ENCODE measurements around the gene RILPL1.
"Not testable (repeated sequence)": the region's sequence is repeated elsewhere in the genome, so short reads cannot be mapped to it uniquely, and the experiment has no call there.

RILPL1 gene, protein sequence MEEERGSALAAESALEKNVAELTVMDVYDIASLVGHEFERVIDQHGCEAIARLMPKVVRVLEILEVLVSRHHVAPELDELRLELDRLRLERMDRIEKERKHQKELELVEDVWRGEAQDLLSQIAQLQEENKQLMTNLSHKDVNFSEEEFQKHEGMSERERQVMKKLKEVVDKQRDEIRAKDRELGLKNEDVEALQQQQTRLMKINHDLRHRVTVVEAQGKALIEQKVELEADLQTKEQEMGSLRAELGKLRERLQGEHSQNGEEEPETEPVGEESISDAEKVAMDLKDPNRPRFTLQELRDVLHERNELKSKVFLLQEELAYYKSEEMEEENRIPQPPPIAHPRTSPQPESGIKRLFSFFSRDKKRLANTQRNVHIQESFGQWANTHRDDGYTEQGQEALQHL

GRCh38 chr12:123533672-123534643 is at the start of gene RILPL1:
TSS of gene RILPL1 (minus strand) at chr12:123533719. CDS start at chr12:123533482, 237 bp downstream.
- DNase-seq (ENCODE audit: low read depth in 2 of 2), result peak; percentile 23 to 53

GRCh38 chr12:123580772-123581171 is 47.3 kb upstream of the RILPL1 start:
- no peak for DNase-seq (ENCODE audit: low read depth in 2 of 2)

GRCh38 chr12:123578829-123579228 is 45.3 kb upstream of the RILPL1 start:
- not testable (repeated sequence) for DNase-seq (ENCODE audit: low read depth in 2 of 2)

- DNase-seq (ENCODE audit: low read depth in 2 of 2), result no peak
Measured at GRCh38 chr12:123578243-123578642, 44.7 kb upstream of the RILPL1 start.

- no peak for DNase-seq (ENCODE audit: low read depth in 2 of 2)
Measured at GRCh38 chr12:123576611-123577010, 43.1 kb upstream of the RILPL1 start.

DNA sequence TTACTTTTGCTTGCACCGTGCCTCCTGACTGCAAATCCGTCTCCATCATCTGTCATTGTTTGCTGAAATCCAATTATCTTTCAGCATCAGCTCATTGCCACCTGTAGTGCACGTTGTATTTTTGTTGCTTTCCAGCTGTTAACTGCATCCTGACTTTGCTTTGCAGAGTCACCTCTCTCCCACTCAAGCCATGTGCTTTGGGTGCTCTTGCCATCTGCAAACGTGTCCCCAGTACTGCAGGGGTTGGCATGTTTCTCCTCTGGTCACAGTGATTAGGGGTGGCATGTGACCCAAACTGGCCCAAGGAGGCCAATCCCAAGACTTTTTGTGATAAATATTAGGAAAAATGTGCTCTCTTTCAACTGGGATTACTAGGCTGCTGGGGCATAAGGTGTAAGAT is 40.4 kb upstream of the RILPL1 start:
- DNase-seq (ENCODE audit: low read depth in 2 of 2), result no peak

- DNase-seq (ENCODE audit: low read depth in 2 of 2), result no peak
Measured at GRCh38 chr12:123572391-123572790, 38.9 kb upstream of the RILPL1 start.

DNA sequence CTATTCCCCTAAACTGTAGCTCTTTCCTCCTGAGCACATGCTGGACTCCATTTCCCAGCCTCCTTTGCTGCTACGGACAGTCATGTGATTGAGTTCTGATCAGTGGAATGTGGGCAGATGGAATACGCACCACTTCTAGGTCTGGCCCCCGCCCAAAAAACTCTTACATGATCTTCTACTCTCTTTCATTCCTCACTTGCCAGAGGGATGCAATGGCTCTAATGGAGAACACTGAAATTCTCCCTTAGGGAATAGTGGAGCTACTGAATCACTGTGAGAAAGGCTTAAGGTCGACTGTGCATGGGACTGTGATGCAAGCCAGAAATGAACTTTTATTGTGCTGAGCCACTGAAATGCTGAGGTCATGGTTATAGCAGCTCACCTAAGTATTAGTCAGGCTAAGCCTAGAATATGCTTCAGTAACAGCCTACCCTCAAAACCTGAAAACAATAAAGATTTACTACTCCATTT is 37.9 kb upstream of the RILPL1 start:
- no peak for DNase-seq (ENCODE audit: low read depth in 2 of 2)

DNA sequence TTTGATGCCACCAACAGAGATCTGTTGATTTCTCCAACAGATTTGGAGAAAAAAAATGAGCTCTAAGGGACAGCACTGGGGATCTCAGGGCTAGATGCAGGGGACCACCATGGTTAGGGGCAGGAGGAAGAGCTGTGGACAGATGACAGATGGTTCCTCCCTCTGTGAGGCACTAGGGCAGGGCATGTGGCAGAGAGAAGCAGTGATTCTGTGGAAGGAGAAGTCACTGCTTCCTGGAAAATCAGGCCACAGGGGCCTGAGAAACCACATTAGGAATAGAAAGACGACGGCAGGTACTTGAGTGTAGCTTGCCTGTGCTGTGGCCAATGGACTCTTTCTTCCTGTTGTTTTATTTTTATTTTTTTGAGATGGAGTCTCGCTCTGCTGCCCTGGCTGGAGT is 25.9 kb upstream of the RILPL1 start:
- no peak for DNase-seq (ENCODE audit: low read depth in 2 of 2)

GRCh38 chr12:123558487-123558886 is 25.0 kb upstream of the RILPL1 start:
- DNase-seq (ENCODE audit: low read depth in 2 of 2), result not testable (repeated sequence)

GRCh38 chr12:123554843-123555242 is 21.3 kb upstream of the RILPL1 start:
- DNase-seq (ENCODE audit: low read depth in 2 of 2), result not testable (repeated sequence)

- not testable (repeated sequence) for DNase-seq (ENCODE audit: low read depth in 2 of 2)
Measured at GRCh38 chr12:123554136-123554535, 20.6 kb upstream of the RILPL1 start.

DNA sequence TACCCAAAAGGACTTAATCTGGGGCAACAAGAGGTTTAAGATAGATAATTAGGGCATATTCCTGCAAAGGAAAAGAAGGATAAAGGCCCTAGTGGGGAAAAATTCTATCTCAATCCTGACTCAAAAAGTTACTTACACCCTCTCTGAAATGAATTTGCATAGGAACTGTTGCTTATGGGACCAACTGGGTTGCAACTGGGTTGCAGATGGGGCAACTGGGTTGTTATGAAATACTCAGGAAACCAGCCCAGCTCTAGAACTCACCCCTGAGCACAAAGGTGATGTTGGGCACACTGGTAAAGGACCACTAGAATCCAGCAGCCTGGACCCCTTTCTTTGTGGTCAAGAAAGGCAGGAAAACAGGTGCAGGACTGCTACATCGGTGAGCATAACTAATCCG is 17.2 kb upstream of the RILPL1 start:
- DNase-seq (ENCODE audit: low read depth in 2 of 2), result no peak

DNA sequence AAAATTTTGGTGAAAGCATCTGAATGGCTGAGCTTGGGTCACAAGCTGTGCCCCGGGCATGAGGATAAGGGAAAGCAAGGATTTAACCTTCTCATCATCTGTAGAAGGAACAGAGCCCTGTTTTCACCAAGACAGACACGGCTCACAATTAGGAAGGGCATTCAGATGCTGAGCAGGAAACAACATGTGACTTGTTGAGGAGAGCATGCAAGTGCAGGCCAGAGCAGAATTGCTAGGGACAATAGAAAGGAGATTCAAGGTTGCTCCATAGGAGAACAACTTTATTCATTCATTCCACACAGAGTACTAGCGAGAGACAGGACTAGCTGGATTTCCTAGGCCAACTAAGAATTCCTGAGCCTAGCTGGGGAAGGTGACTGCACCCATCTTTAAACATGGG is 14.6 kb upstream of the RILPL1 start:
- no peak for DNase-seq (ENCODE audit: low read depth in 2 of 2)

DNA sequence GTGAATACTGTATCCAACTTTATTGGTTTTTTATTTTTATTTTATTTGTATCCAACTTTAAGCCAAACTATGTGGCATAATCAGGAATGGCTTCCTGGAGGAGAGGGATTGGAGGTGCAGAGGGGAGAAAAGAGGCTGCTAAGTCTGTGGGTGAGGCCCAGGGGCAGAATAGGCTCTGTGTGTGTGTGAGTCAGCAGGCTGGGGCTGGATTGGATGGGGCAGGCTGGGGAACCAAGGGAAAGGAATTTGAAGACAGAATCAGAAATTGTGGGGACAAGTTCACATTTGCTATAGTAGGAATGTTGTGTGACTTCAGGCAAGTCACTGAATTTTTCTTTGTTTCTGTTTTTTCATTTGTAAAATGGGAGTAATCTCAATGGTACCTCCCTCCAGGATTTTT is 12.8 kb upstream of the RILPL1 start:
- no peak for DNase-seq (ENCODE audit: low read depth in 2 of 2)

DNA sequence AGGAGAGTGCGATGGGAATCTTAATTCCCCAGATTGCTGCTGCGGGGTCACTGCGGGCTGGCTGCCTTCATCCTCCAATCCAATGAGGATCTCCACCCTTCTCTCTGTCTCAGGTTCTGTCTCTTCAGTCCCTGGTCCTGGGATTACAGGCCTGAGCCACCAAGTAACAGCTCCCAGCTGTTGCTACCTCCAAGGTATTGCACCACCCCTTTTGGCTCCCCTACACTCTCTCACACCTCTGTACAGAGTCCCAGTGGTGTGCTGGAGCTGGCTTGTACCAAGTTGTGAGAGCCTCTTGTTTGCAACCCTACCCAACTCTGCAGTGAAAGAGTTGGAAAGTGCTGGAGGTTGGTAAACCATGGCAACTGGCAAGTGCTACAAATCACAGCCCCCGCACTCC is 10.0 kb upstream of the RILPL1 start:
- no peak for DNase-seq (ENCODE audit: low read depth in 2 of 2)

- DNase-seq (ENCODE audit: low read depth in 2 of 2), result no peak
Measured at GRCh38 chr12:123540899-123541662, 7.6 kb upstream of the RILPL1 start.

DNA sequence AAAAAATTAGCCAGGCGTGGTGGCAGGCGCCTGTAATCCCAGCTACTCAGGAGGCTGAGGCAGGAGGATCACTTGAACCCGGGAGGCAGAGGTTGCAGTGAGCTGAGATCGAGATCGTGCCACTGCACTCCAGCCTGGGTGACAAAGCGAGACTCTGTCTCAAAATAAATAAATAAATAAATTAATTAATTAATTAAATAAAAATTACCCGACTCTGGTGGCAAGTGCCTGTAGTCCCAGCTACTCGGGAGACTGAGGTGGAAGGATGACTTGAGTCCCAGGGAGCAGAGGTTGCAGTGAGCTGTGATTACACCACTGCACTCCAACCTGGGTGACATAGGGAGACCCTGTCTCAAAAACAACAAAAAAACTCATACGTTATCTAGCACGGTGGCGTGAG is 2.4 kb upstream of the RILPL1 start:
- not testable (repeated sequence) for DNase-seq (ENCODE audit: low read depth in 2 of 2)

GRCh38 chr12:123532808-123533649 is 490 bp downstream of the RILPL1 start:
- peak in 1 of 2 donors; percentile 6 for DNase-seq (ENCODE audit: low read depth in 2 of 2)

DNA sequence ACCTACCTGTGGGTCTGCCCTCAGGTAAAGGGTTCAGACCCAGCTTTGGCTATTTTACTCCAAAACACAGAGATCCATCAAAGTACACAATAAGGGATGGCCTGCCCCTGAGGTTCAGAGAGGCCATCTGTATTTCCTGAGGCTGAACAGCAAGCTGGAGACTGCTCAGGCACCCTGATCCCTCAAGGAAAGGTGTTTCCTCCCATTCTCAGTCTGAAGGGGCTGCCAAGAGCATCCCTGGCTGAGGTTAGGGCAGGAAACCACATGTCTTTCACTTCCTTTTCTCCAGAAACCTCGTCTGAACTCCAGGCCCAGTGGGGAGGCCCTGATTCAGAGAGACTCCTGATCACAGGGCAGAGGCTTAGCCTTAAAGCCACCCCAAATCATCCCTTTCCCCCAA is 1.5 kb downstream of the RILPL1 start:
- DNase-seq (ENCODE audit: low read depth in 2 of 2), result no peak

DNA sequence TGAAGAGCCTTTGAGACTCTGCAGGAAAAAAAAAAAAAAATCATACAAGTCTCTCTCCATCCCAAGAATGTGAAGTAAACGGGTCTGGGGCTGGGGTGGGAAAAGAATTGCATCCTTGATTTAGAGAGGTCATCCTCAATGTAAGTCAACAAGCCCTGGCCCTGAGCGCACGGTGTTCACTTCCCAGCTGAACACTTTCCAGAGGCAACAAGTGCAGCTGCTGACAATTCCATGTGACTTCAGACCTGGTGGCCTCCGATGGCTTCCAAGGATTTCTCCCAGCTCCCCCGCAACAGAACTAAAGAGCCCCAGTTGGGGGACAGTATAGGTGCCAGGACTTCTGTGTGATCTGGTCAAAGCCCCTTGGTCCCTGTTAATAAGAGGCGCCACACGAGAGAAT is 2.4 kb downstream of the RILPL1 start:
- no peak for DNase-seq (ENCODE audit: low read depth in 2 of 2)
